C4-2B (cell line): ENCODE data around the gene FGGY.

Experiments used
- CTCF ChIP-seq: fragments of 450-650 bp; conservative IDR thresholded peaks from 2 replicates; pipeline ENCODE4 v1.5.1; 2017; ENCODE audit warnings: mild to moderate bottlenecking
- ZFX ChIP-seq: fragments of 450-650 bp; IDR thresholded peaks from 2 replicates; pipeline ENCODE4 v1.6.1; 2017

GRCh38 chr1:59442492-59442891 lies 145.6 kb downstream of the FGGY start:
- no peak for TF ChIP-seq CTCF
- TF ChIP-seq ZFX: no peak
